DMS153 treated with DMSO at 0.1 percent for 48 hours (cell line): ENCODE measurements around the gene ZSCAN9.

ENCODE experiments used
- DNase-seq: peaks from one replicate; lab custom pipeline; 2025; ENCODE audit not compliant: unreplicated experiment; lab: John Stamatoyannopoulos, UW

ZSCAN9 gene

DNA sequence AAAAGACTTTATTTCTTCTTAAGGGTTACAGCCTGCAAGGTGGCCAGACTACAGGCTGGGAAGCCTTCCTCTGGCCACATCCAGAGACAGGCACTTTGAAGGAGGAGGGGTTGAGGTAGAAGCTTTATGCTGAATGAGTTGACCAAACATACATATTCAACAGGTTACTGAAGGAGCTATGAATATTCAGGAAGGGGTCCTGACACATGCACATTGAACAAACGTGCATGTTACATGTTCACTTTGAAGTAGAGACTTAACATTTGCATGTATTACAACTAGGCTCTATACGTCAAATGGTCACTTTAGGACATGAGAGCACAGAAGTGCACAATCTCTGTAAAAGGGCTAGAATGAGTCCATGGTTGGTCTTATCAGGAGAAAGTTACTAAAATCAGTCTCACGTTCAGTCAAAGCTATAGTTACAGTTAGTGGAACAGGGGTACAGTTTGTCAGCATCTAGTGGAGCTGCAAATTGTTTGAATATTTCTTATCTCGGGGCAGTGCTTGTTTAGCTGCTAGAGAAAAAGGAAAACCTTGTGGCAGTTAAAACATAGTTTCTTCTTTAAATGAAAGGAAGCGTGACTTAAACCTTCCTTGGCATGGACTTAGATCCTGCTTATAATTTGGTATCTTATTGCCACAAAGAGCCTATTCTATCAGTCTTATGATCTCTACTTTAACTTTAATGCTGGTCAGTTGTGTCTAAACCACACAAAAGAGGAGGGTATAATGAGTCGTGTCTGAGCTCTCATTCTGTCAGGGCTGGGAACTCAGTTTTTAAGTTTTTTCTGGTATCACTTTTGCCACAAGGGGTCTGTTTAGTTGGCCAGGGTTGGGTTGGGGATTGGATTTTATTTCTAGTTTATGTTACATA is 4.6 kb upstream of the ZSCAN9 start:
- DNase-seq: no peak

GRCh38 chr6:28224131-28225055 is 682 bp upstream of the ZSCAN9 start:
- no peak for DNase-seq

DNA sequence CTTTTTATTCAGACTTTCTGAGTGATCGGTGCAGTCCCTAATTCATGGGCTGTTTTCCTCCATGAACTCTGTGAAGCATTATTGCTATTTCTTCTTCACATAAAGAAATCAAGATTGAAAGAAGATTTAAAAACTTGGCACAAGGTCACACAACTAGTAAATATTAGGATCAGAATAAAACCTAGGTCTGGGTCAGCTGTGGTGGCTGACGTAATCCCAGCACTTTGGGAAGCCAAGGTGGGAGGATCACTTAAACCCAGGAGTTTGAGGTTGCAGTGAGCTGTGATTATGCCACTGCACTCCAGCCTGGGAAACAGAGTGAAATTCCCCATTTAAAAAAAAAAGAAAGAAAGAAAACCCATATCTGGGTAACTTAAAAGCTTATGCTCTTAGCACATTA is 1.4 kb downstream of the ZSCAN9 start:
- DNase-seq: no peak

DNA sequence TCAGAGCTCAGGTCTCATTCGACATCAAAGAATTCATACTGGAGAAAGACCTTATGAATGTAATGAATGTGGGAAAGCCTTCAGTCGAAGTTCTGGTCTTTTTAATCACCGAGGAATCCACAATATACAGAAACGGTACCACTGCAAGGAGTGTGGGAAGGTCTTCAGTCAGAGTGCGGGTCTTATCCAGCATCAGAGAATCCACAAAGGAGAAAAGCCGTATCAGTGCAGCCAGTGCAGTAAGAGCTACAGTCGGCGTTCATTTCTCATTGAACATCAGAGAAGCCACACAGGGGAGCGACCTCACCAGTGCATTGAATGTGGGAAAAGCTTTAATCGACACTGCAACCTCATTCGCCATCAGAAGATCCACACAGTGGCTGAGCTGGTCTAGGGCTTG is 7.7 kb downstream of the ZSCAN9 start:
- no peak for DNase-seq

GRCh38 chr6:28235912-28236452 is 10.9 kb downstream of the ZSCAN9 start:
- DNase-seq: no peak

- DNase-seq: no peak
These were observed 14.6 kb downstream of the ZSCAN9 start for GRCh38 chr6:28239636-28240035.

DNA sequence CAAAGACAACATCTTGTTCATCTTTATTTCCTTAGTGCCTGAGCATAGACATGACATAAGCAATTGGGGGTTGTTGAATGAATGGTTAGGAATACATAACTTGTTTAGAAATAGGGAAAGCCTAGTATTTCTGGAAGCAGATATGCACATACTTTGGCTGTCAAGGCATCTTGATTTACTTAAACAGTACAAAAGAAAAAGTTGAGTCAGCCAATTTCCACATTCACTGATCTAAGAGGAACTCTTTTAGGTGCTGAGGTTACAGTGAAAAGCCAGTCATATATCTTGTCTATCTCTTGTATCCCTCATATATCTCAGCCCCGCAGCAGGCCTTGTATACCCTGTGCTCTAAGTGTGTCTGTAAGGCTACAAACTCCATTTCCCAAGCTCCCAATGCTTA is 15.4 kb downstream of the ZSCAN9 start:
- DNase-seq: no peak

DNA sequence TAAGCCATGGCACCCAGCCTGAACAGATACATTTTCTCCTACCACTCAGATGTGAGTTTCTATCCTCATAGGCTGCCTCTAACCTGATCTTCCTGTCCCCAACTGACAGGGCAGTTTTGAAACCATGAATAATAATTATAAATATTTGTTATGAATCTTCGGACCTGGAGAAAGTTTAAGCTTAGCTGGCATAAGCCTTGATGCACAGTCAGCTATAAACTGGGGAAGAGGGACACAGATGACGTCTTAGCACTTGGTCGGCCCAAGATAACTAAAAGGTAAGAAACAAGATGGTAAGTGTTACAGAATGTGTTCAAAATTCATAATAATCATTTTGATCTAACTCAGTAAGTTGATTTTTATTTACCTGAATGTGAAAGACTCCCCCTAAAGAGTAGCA is 18.9 kb downstream of the ZSCAN9 start:
- DNase-seq: no peak

DNA sequence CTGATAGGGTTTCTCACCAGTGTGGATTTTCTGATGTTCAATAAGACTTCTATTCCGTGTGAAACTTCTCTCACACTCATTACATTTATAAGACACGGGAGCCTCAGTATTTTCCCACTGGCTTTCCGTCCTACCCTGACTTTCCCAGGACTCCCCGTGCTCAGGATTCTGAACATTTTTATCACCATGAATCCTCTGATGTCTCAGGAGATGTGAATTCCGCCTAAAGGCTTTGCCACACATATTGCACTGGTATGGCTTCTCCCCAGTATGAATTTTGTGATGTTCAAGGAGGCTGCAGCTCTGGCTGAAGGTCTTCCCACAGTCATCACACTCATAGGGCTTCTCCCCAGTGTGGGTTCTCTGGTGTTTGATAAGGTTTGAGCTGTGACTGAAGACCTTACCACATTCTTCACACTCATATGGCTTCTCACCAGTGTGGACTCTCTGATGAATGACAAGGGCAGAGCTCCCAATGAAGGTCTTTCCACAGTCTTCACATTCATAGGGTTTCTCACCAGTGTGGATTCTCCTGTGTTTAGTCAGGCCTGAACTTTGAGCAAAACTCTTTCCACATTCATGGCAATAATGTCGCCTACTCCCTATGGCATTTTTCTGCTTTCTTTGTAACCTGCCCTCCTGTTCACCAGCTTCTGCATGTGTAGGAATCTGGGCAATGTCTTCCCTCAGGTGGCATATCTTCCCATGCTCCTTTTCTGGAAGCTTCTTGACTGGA is 20.3 kb downstream of the ZSCAN9 start:
- no peak for DNase-seq

- no peak for DNase-seq
These were observed 23.8 kb downstream of the ZSCAN9 start for GRCh38 chr6:28248916-28249315.

DNA sequence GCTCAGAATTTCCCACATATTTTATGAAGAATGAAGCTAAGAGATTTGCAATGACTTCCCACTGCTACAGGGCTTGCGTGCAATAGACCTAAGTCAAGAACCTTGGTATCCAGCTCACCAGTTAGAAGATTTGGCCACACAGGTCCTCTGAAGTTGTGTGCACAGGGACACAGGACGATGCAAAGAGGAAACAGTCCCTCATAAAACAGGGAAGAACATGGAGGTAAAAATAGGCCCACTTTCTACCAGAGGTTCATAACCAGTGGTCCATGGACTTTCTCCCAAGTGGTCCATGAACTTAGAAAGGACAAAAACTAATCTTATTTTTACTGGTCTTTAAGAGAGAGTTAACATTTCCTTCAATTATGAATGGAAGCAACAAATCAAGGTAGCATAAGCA is 25.7 kb downstream of the ZSCAN9 start:
- DNase-seq: no peak

DNA sequence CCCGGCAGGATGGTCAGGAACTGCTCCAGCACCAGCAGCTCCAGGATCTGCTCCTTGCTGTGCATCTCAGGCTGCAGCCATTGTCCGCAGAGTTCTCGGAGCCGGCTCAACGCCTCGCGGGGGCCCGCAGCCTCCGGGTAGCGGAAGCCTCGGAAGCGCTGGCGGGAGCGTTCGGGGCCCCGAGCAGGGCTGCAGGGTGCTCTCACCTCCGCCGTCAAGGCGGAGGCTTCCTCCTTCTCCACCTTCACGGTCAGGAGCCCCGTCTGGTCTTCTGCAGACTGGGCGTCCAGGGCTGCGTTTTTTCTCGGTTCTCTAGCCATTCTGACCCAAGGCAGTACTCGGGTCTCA is 26.6 kb downstream of the ZSCAN9 start:
- DNase-seq: no peak

DNA sequence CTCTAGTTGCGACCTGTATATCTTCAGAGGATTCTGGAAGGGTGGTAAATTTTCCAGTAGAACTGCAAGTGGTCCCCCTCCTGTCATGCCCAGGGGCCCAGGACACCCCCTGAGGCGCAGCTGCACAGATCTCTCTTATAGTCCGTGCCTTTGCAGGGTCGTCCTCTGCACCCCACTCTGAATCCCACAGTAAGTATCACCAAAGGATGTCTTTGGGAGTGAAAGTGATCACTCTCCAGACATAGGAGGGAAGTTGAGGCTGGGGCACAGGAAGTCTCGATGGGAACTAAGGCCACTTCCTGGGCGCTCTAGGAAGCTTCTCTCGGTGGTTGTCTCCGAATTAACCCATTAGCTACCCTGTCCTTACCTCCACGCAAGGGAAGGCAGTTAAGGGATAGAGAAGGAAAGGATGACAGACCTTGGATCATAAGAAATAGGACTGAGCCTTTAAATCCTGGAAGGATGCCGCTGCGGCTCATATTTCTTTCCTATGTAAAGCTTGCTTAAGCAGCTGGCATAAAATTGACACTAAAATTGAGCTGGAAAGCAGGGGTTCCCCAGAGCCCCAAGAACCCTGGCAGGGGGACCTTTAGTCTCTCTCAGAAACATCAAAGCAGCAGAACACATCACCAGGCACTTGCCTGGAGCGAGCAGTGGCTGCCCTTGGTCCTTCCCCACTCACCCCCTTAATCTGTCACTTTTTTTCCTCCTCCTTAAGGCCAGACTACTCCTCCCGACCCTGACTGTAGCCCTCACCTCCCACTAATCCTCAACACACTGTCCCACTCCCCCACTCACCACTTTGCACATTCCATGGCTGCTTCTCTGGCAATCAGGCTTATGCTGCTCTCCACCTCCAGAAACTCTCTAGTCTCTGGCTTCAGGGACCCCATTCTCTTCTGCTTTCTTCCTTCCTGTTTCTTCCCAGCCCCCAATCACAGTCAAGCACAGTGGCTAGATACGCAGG is 27.2 kb downstream of the ZSCAN9 start, which contains the start of gene ZKSCAN4:
Gene ZKSCAN4 (minus strand): TSS at position 261 of the 967 bp plus-strand sequence. CDS start 289 bp downstream, outside the sequence.
- peak; percentile 75 for DNase-seq

DNA sequence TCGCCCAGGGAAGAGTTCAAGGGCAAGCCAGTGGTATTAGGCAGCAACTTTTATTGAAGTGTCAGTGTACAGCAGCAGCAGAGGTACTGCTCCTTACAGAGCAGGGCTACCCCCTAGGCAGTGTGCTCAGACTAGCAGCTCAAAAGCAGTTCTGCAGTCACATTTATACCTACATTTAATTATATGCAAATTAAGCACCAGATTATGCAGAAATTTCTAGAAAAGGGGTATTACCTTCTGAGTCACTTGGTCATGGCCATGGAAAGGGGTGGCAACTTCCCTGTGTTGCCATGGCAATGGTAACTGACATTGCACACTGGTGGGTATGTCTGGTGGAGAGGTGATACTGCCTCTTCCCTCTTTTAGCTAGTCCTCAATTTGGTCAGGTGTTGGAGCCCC is 29.0 kb downstream of the ZSCAN9 start:
- no peak for DNase-seq

DNA sequence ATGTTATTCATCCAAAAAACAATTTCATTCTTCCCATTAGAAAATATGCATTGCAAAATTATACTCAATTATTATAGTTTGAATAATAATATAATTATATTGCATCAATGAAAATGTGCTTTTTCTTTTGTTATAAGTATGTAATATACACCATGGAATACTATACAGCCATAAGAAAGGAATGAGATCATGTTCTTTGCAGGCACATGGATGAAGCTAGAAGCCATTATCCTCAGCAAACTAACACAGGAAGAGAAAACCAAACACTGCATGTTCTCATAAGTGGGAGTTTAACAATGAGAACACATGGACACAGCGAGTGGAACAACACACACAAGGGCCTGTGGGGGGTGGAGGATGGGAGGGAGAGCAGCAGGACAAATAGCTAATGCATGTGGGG is 32.0 kb downstream of the ZSCAN9 start:
- DNase-seq: no peak

DNA sequence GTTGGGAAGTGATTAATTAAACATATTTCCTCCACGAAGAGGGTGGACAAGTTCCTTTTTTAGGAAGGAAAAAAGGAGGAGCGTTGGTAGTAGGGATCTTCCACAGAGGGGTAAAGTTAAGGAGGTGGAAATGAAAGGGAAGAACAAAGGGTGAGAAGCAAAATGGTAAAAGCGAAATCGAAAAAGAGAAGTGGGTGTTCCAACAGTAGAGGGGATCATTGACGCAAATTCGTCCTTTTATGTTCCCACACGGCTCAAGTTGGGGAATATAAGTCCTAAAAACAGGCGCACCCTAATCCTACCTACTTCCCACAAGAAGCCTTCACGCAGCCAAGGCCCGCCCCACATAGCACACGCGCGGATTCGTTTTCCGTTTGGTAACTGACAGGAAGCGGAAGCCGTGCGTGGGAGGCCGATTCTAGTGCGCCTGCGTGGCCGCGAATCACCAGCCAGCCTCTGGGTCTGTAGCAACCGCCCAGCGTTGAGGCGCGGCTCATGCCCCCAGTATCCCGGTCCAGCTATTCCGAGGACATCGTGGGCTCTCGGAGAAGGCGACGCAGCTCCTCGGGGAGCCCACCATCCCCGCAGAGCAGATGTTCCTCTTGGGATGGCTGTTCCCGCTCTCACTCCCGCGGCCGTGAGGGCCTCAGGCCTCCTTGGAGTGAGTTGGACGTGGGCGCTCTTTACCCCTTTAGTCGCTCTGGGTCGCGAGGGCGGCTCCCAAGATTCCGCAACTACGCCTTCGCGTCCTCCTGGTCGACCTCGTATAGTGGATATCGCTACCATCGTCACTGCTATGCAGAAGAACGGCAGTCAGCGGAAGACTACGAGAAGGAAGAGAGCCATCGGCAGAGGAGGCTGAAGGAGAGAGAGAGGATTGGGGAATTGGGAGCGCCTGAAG is 34.1 kb downstream of the ZSCAN9 start, which contains the start of gene NKAPL:
Gene NKAPL (plus strand): TSS at position 421 of the 901 bp plus-strand sequence. CDS start 75 bp downstream, at position 496.
- DNase-seq: no peak

DNA sequence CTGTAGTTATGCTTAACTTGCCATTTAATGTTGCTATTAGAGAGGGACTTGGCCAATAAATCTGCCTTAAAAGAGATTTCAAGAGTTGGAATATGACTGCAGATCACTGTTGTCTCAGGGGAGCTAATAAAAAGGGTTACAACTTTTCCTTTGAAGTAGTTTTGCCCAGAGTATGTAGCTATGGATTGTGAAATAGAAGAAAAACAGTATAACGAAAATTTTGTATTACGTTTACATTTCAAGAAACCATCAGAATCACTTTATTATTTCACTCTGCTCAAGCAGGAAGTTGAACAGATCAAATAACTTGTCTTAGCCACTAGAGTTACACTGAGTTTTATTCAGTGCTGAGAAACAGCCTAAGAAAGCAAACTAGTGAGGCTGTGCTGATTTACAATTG is 38.8 kb downstream of the ZSCAN9 start:
- no peak for DNase-seq

DNA sequence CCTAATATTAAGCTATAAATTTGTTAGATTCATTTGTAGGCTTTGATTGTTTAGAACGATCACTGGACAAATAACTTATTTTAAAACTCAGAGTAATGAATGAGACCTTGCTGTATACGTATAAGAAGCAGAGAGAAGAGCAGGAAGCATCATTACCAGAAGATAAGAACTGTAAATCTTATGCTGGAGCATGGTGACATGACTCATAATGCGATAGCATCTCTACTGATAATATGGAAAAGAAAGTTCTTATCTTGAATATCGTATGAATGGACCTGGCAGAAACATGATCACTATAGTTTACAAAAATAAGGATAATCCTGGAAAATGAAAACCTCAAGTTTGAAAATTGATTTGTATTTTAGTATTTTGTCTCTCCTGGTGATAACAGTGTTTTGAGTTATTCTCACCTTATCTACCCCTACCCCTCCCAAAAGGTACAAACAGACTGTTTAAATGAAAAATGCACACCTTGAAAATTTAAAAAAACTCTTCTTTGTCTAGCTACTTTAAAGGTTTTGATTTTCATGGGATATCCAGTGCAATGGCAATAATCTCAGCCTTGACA is 39.8 kb downstream of the ZSCAN9 start:
- DNase-seq: no peak
